MM.1S (cell line): ENCODE results near the gene PICALM.

Experiments
- DNase-seq: peaks from one replicate; pipeline ENCODE4 v3.0.0-alpha.2; 2015
- H2AFZ ChIP-seq: fragments of 300-600 bp; sonication (generic); 2 replicates; pipeline ENCODE4 v1.6.0; 2016; ENCODE audit warnings: antibody characterized with exemption, low read length
- H3F3A ChIP-seq: fragments of 300-600 bp; sonication (generic); 2 replicates; pipeline ENCODE4 v1.6.1; 2016; ENCODE audit warnings: mild to moderate bottlenecking, antibody characterized with exemption, low read length, moderate library complexity, mixed read lengths; ENCODE audit not compliant: insufficient read depth
- H3K27ac ChIP-seq: fragments of 300-600 bp; sonication (generic); 2 replicates; pipeline ENCODE4 v1.5.1; 2016; ENCODE audit warnings: mild to moderate bottlenecking, low read length
- H3K27me3 ChIP-seq: fragments of 300-600 bp; sonication (generic); replicated peaks from 2 replicates; pipeline ENCODE4 v1.6.0; 2016; ENCODE audit warnings: low read length; ENCODE audit not compliant: insufficient read depth
- H3K36me3 ChIP-seq: fragments of 300-600 bp; sonication (generic); replicated peaks from 2 replicates; pipeline ENCODE4 v1.6.1; 2016; ENCODE audit warnings: mild to moderate bottlenecking, low read length, mixed read lengths; ENCODE audit not compliant: insufficient read depth
- H3K4me1 ChIP-seq: fragments of 300-600 bp; sonication (generic); 2 replicates; pipeline ENCODE4 v1.6.1; 2016; ENCODE audit warnings: low read length, mixed read lengths
- H3K4me2 ChIP-seq: fragments of 300-600 bp; sonication (generic); 2 replicates; pipeline ENCODE4 v1.6.0; 2016; ENCODE audit warnings: low read depth, low read length
- H3K4me3 ChIP-seq: fragments of 300-600 bp; sonication (generic); 2 replicates; pipeline ENCODE4 v1.5.1; 2016; ENCODE audit warnings: low read length, mixed read lengths
- H3K79me2 ChIP-seq: fragments of 300-600 bp; sonication (generic); 2 replicates; pipeline ENCODE4 v1.6.1; 2016; ENCODE audit warnings: mixed run types, low read length, mixed read lengths
- H3K9ac ChIP-seq: fragments of 300-600 bp; sonication (generic); 2 replicates; pipeline ENCODE4 v1.6.1; 2016; ENCODE audit warnings: low read length, mixed read lengths
- H3K9me2 ChIP-seq: fragments of 300-600 bp; sonication (generic); replicated peaks from 2 replicates; pipeline ENCODE4 v1.6.1; 2016; ENCODE audit warnings: mild to moderate bottlenecking, low read length, mixed read lengths; ENCODE audit not compliant: insufficient read depth
- H3K9me3 ChIP-seq: fragments of 300-600 bp; sonication (generic); replicated peaks from 2 replicates; pipeline ENCODE4 v1.6.1; 2016; ENCODE audit warnings: mild to moderate bottlenecking, low read length, mixed read lengths; ENCODE audit not compliant: insufficient read depth
- H4K20me1 ChIP-seq: fragments of 300-600 bp; sonication (generic); 2 replicates; pipeline ENCODE4 v1.6.1; 2016; ENCODE audit warnings: mild to moderate bottlenecking, low read length, moderate library complexity, mixed read lengths; ENCODE audit not compliant: insufficient read depth
- CTCF ChIP-seq: fragments of 300-600 bp; sonication (generic); IDR thresholded peaks from 2 replicates; pipeline ENCODE4 v1.5.1; 2016; ENCODE audit warnings: antibody characterized with exemption, low read length, mixed read lengths
- EZH2 ChIP-seq: fragments of 300-600 bp; sonication (generic); optimal IDR thresholded peaks from 2 replicates; pipeline ENCODE3; 2017; ENCODE audit warnings: low read depth, mild to moderate bottlenecking, antibody characterized with exemption, low read length, mixed read lengths
- EZH2phosphoT487 ChIP-seq: fragments of 300-600 bp; sonication (generic); IDR thresholded peaks from 2 replicates; pipeline ENCODE4 v1.6.1; 2018; ENCODE audit warnings: antibody characterized with exemption, low read length

PICALM gene

DNA sequence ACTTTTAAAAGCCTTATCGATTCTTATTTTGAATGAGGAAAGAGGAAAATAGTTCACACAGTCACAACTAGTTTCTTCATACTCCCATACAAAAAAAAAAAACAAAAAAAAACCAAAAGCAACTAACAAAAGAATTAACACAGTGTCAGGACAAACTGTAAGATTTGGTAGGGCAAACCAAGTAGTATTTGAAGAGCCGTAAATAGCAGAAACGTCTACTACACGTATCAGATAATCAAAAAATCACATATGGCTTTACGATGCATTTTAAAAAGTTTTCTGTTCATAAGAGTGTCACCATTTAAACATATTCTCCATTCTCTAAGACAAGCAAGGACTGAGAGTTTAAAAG is 2.3 kb downstream of the PICALM start:
- Histone ChIP-seq H4K20me1 (peaks cover 53% of the 10 kb centered on the region), H3K4me1 (peaks cover 17% of the 10 kb centered on the region), H3K4me3 (peak overlapping the region; percentile 97), H3K79me2 (peaks cover 73% of the 10 kb centered on the region), H3K27ac (no peak overlapping the region; the same call in 1 of the 2 replicates), H3K27me3 (no peaks in the 10 kb centered on the region), H3K9me2 (no peaks in the 10 kb centered on the region), H3K9me3 (no peaks in the 10 kb centered on the region), H2AFZ (no peak overlapping the region), H3F3A (peaks cover 20% of the 10 kb centered on the region), H3K9ac (peak overlapping the region; percentile 80; the same call in 1 of the 2 replicates), H3K36me3 (no peaks in the 10 kb centered on the region), H3K4me2 (peak overlapping the region; percentile 81)
- no peak for DNase-seq
- TF ChIP-seq EZH2phosphoT487 (no peak), EZH2 (no peak), CTCF (no peak)

DNA sequence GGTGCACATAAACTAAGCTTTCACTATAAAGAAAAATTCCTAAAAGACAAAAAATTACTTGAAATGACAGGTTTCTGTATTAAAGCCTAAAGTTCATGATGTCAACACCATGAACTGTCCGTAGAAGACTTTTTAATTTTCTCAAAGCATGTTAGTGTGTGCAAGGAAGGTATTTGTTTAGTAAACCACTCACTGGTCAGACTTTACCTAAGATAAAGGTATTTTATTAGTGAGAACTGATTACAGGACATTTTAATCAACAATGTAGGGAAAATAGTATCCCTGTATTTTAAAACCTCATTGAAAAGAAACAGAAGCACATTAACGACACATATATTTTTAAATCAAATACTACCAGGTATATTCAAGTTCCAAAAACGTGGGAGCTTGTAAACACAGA is 2.9 kb downstream of the PICALM start:
- Histone ChIP-seq H3K4me3 (peak overlapping the region; percentile 97), H4K20me1 (peaks cover 59% of the 10 kb centered on the region), H3K36me3 (no peaks in the 10 kb centered on the region), H3K9me3 (no peaks in the 10 kb centered on the region), H3K27ac (no peak overlapping the region), H3K79me2 (peaks cover 79% of the 10 kb centered on the region), H3F3A (peaks cover 20% of the 10 kb centered on the region), H3K4me1 (peaks cover 17% of the 10 kb centered on the region), H3K9me2 (no peaks in the 10 kb centered on the region), H3K4me2 (peak overlapping the region; percentile 81), H3K27me3 (no peaks in the 10 kb centered on the region), H2AFZ (no peak overlapping the region), H3K9ac (peak overlapping the region; percentile 80; the same call in 1 of the 2 replicates)
- DNase-seq = no peak
- no peak for TF ChIP-seq EZH2
- TF ChIP-seq CTCF = no peak
- no peak for TF ChIP-seq EZH2phosphoT487

GRCh38 chr11:86064220-86064803 is 4.6 kb downstream of the PICALM start:
- Histone ChIP-seq H3K4me2 (no peak overlapping the region), H3K4me3 (no peak overlapping the region), H3K27ac (no peak overlapping the region), H4K20me1 (peaks cover 76% of the 10 kb centered on the region), H3K79me2 (peaks cover 96% of the 10 kb centered on the region), H3K9me3 (no peaks in the 10 kb centered on the region), H3K9ac (no peak overlapping the region), H2AFZ (no peak overlapping the region), H3K4me1 (peaks cover 4% of the 10 kb centered on the region; the same call in 1 of the 2 replicates), H3K9me2 (no peaks in the 10 kb centered on the region), H3K36me3 (no peaks in the 10 kb centered on the region), H3K27me3 (no peaks in the 10 kb centered on the region), H3F3A (peaks cover 8% of the 10 kb centered on the region)
- no peak for DNase-seq
- TF ChIP-seq EZH2 = no peak

- Histone ChIP-seq H3K27ac (no peak overlapping the region), H3K4me3 (no peak overlapping the region), H3F3A (peaks cover 8% of the 10 kb centered on the region), H3K4me2 (no peak overlapping the region), H3K79me2 (peaks cover 100% of the 10 kb centered on the region), H2AFZ (no peak overlapping the region), H3K4me1 (peaks cover 4% of the 10 kb centered on the region; the same call in 1 of the 2 replicates), H3K9me3 (no peaks in the 10 kb centered on the region), H3K36me3 (no peaks in the 10 kb centered on the region), H3K9ac (no peak overlapping the region), H3K9me2 (no peaks in the 10 kb centered on the region), H4K20me1 (peaks cover 84% of the 10 kb centered on the region), H3K27me3 (no peaks in the 10 kb centered on the region)
- TF ChIP-seq CTCF (no peak), EZH2phosphoT487 (no peak), EZH2 (no peak)
- no peak for DNase-seq
Observed at GRCh38 chr11:86063536-86063935, 5.3 kb downstream of the PICALM start.
